ENCODE results near the gene NPIPA1. TPM values are rescaled to one million over a fixed set of nuclear protein-coding genes. Genes with fewer than 3 reads are reported as not detected.
"Not testable (repeated sequence)": the region's sequence is repeated elsewhere in the genome, so short reads cannot be mapped to it uniquely, and the experiment has no call there.

The NPIPA1 gene
- total RNA-seq, 2 experiments from 2014 or later = 55.6 to 58.5 TPM

GRCh38 chr16:14982521-14982920 lies 45.3 kb downstream of the NPIPA1 start:
- not testable (repeated sequence) for H3K27ac Mint-ChIP-seq, H3K4me3 Mint-ChIP-seq, DNase-seq, H3K36me3 Mint-ChIP-seq, H3K9me3 Mint-ChIP-seq, H3K27me3 Mint-ChIP-seq
- peaks cover 16% of the 10 kb centered on the region for H3K4me1 Mint-ChIP-seq

- not testable (repeated sequence) for DNase-seq, H3K9me3 Mint-ChIP-seq, H3K4me1 Mint-ChIP-seq, H3K27me3 Mint-ChIP-seq, H3K4me3 Mint-ChIP-seq, H3K27ac Mint-ChIP-seq
- H3K36me3 Mint-ChIP-seq = peaks cover 21% of the 10 kb centered on the region
These were observed 50.8 kb downstream of the NPIPA1 start for GRCh38 chr16:14988092-14988491.

GRCh38 chr16:14988661-14989191 lies 51.5 kb downstream of the NPIPA1 start:
- not testable (repeated sequence) for H3K27me3 Mint-ChIP-seq, H3K9me3 Mint-ChIP-seq, H3K27ac Mint-ChIP-seq, H3K4me1 Mint-ChIP-seq, DNase-seq, H3K4me3 Mint-ChIP-seq
- H3K36me3 Mint-ChIP-seq = peaks cover 26% of the 10 kb centered on the region

- not testable (repeated sequence) for H3K4me3 Mint-ChIP-seq, DNase-seq, H3K9me3 Mint-ChIP-seq, H3K27me3 Mint-ChIP-seq, H3K4me1 Mint-ChIP-seq, H3K27ac Mint-ChIP-seq
- peaks cover 32% of the 10 kb centered on the region for H3K36me3 Mint-ChIP-seq
These were observed 52.3 kb downstream of the NPIPA1 start for GRCh38 chr16:14989291-14990281.

- peaks cover 30% of the 10 kb centered on the region for H3K36me3 Mint-ChIP-seq
- not testable (repeated sequence) for H3K27ac Mint-ChIP-seq, DNase-seq, H3K4me1 Mint-ChIP-seq, H3K9me3 Mint-ChIP-seq, H3K4me3 Mint-ChIP-seq, H3K27me3 Mint-ChIP-seq
These were observed 56.3 kb downstream of the NPIPA1 start for GRCh38 chr16:14993277-14994151.

GRCh38 chr16:14996702-14997101 lies 59.5 kb downstream of the NPIPA1 start:
- H3K4me3 Mint-ChIP-seq, H3K27ac Mint-ChIP-seq, H3K4me1 Mint-ChIP-seq, H3K9me3 Mint-ChIP-seq, DNase-seq, H3K27me3 Mint-ChIP-seq: not testable (repeated sequence)
- peaks cover 19% of the 10 kb centered on the region for H3K36me3 Mint-ChIP-seq

- DNase-seq, H3K9me3 Mint-ChIP-seq, H3K27ac Mint-ChIP-seq, H3K4me1 Mint-ChIP-seq, H3K27me3 Mint-ChIP-seq, H3K4me3 Mint-ChIP-seq: not testable (repeated sequence)
- peaks cover 11% of the 10 kb centered on the region for H3K36me3 Mint-ChIP-seq
These were observed 61.1 kb downstream of the NPIPA1 start for GRCh38 chr16:14998300-14998699.

GRCh38 chr16:14999845-15000244 lies 62.6 kb downstream of the NPIPA1 start:
- H3K9me3 Mint-ChIP-seq, H3K4me3 Mint-ChIP-seq: not testable (repeated sequence)

More at GRCh38 chr16:14999845-15000244, 62.6 kb downstream of the NPIPA1 start:
- not testable (repeated sequence) for H3K4me1 Mint-ChIP-seq, DNase-seq, H3K27ac Mint-ChIP-seq, H3K27me3 Mint-ChIP-seq, H3K36me3 Mint-ChIP-seq

Other genes starting within 250 kb of the NPIPA1 start
- not detected for gene PLA2G10, start 243.1 kb upstream of the NPIPA1 start, total RNA-seq
- 1 to 10 TPM in 1 of 2 experiments, not detected in 1; 1.2 TPM for gene NPIPA3, start 234.0 kb upstream of the NPIPA1 start, total RNA-seq
- 1 to 10 TPM; 1.3 to 2.0 TPM for gene NPIPA2, start 194.9 kb upstream of the NPIPA1 start, total RNA-seq
- gene NOMO1, start 103.7 kb upstream of the NPIPA1 start, total RNA-seq = 10 to 100 TPM; 65.6 to 69.9 TPM
- 10 to 100 TPM; 53.4 to 58.7 TPM for gene PDXDC1, start 37.6 kb downstream of the NPIPA1 start, total RNA-seq
- 10 to 100 TPM; 28.3 to 28.5 TPM for gene NTAN1, start 118.6 kb downstream of the NPIPA1 start, total RNA-seq
- gene RRN3, start 156.8 kb downstream of the NPIPA1 start, total RNA-seq = 10 to 100 TPM; 49.9 to 50.1 TPM